ENCODE data around the gene EIF4E2. TPM values are rescaled to one million over a fixed set of nuclear protein-coding genes. Genes with fewer than 3 reads are reported as not detected.
A peak's percentile ranks its signal among the peaks of the same experiment; 100 is the strongest.

Gene EIF4E2
- total and polyA plus RNA-seq, 2 experiments from 2014 or later: 76.9 to 122 TPM

DNA sequence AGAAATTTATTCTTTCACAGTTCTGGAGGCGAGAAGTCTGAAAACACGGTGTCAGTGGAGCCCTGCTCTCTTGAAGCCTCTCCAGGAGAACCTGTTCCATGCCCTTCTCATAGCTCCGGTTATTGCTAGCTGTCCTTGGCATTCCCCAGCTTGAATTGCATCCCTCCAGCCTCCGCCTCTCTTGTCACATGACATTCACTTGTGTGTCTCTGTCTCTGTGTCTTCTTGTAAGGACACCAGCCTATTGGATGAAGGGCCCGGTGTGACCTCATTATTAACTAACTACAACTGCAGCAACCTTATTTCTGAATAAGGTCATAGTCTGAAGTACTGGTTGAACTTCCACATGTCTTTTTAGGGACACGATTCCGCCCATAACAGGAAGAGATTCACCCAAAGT, 34.9 kb upstream of the EIF4E2 start:
- H3K4me3 ChIP-seq: no peak overlapping the region
- H4K20me1 ChIP-seq (ENCODE audit: insufficient read depth, poor library complexity, severe bottlenecking): no peaks in the 10 kb centered on the region
- H3K36me3 ChIP-seq (replicated peaks; ENCODE audit: insufficient read depth, low read depth): no peaks in the 10 kb centered on the region
- H2AFZ ChIP-seq: no peak overlapping the region
- no peaks in the 10 kb centered on the region for H3K9me2 ChIP-seq (replicated peaks; ENCODE audit: insufficient read depth)
- DNase-seq (ENCODE audit: low spot score): peak; percentile 44
- H3K4me1 ChIP-seq (ENCODE audit: insufficient read depth): peaks cover 4% of the 10 kb centered on the region
- no peak for TF ChIP-seq EZH2 (IDR thresholded peaks at IDR 0.05; ENCODE audit: borderline replicate concordance)
- TF ChIP-seq EZH2phosphoT487 (IDR thresholded peaks at IDR 0.05; ENCODE audit: low read depth, severe bottlenecking, unreplicated experiment): no peak
- TF ChIP-seq CTCF (IDR thresholded peaks at IDR 0.05; ENCODE audit: poor library complexity): no peak
- H3K4me2 ChIP-seq: no peak overlapping the region
- WGBS (ENCODE audit: low lambda C conversion rate, missing lambda C conversion rate): 84% methylated on average over 7 of the region's 7 CpGs
- H3K9me3 ChIP-seq (ENCODE audit: low read depth): no peaks in the 10 kb centered on the region
- no peaks in the 10 kb centered on the region for H3K79me2 ChIP-seq
- H3K27me3 ChIP-seq: peaks cover 2% of the 10 kb centered on the region
- H3K27ac ChIP-seq: peak overlapping the region; percentile 84

DNA sequence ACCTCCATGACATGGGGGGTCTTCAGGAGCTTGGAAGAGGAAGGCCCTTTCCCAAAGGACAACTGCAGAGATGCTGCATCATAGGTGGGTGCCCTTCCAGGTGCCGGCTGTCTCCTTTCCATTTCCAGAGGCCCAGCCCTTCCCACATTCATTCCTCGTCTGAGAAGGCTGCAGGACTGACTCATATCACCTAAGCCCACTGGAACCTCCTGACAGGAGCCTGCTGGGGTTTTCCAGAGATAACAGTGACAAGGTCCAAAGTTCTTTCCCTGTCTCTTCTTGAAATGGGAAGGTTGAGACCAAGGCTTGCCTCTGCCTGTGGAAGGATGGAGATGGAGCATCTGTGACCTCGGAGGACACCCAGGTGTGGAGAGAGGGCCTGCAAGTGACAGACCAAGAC, 33.9 kb upstream of the EIF4E2 start:
- 55% methylated on average over 3 of the region's 3 CpGs for WGBS (ENCODE audit: low lambda C conversion rate, missing lambda C conversion rate)
- Histone ChIP-seq H3K9me3 (ENCODE audit: low read depth) (no peaks in the 10 kb centered on the region), H3K79me2 (no peaks in the 10 kb centered on the region), H3K27me3 (peaks cover 11% of the 10 kb centered on the region), H3K4me1 (ENCODE audit: insufficient read depth) (peaks cover 4% of the 10 kb centered on the region), H2AFZ (no peak overlapping the region), H3K4me3 (no peak overlapping the region), H3K27ac (peak overlapping the region; percentile 84), H3K36me3 (replicated peaks; ENCODE audit: insufficient read depth, low read depth) (no peaks in the 10 kb centered on the region), H4K20me1 (ENCODE audit: insufficient read depth, poor library complexity, severe bottlenecking) (no peaks in the 10 kb centered on the region), H3K4me2 (no peak overlapping the region), H3K9me2 (replicated peaks; ENCODE audit: insufficient read depth) (no peaks in the 10 kb centered on the region)
- TF ChIP-seq EZH2 (IDR thresholded peaks at IDR 0.05; ENCODE audit: borderline replicate concordance) (no peak), CTCF (IDR thresholded peaks at IDR 0.05; ENCODE audit: poor library complexity) (no peak), EZH2phosphoT487 (IDR thresholded peaks at IDR 0.05; ENCODE audit: low read depth, severe bottlenecking, unreplicated experiment) (no peak)
- DNase-seq (ENCODE audit: low spot score): peak; percentile 75

GRCh38 chr2:232518844-232519243, 31.6 kb upstream of the EIF4E2 start:
- no peak for TF ChIP-seq EZH2 (IDR thresholded peaks at IDR 0.05; ENCODE audit: borderline replicate concordance)
- no peak for TF ChIP-seq CTCF (IDR thresholded peaks at IDR 0.05; ENCODE audit: poor library complexity)
- no peak for TF ChIP-seq EZH2phosphoT487 (IDR thresholded peaks at IDR 0.05; ENCODE audit: low read depth, severe bottlenecking, unreplicated experiment)
- H3K4me3 ChIP-seq: no peak overlapping the region
- H2AFZ ChIP-seq: no peak overlapping the region
- WGBS (ENCODE audit: low lambda C conversion rate, missing lambda C conversion rate): 62% methylated on average over 6 of the region's 6 CpGs
- no peaks in the 10 kb centered on the region for H3K36me3 ChIP-seq (replicated peaks; ENCODE audit: insufficient read depth, low read depth)
- peaks cover 11% of the 10 kb centered on the region for H3K4me1 ChIP-seq (ENCODE audit: insufficient read depth)
- no peaks in the 10 kb centered on the region for H3K9me2 ChIP-seq (replicated peaks; ENCODE audit: insufficient read depth)
- no peak for DNase-seq (ENCODE audit: low spot score)
- no peaks in the 10 kb centered on the region for H3K9me3 ChIP-seq (ENCODE audit: low read depth)
- no peak overlapping the region for H3K4me2 ChIP-seq
- H4K20me1 ChIP-seq (ENCODE audit: insufficient read depth, poor library complexity, severe bottlenecking): no peaks in the 10 kb centered on the region
- H3K27ac ChIP-seq: no peak overlapping the region
- no peaks in the 10 kb centered on the region for H3K79me2 ChIP-seq
- H3K27me3 ChIP-seq: peaks cover 30% of the 10 kb centered on the region

All from hepatocyte (in vitro differentiated cells).